Calu3 (cell line): Measurements from ENCODE around the gene IRS2. TPM values are rescaled to one million over a fixed set of nuclear protein-coding genes. Genes with fewer than 3 reads are reported as not detected.
A peak's percentile ranks its signal among the peaks of the same experiment; 100 is the strongest.
"Not testable (repeated sequence)": the region's sequence is repeated elsewhere in the genome, so short reads cannot be mapped to it uniquely, and the experiment has no call there.

Experiments used
- BruUV-seq: library from RNA; stranded (reverse); fragments of 400-500 nt; replicated peaks from 2 replicates; lab custom pipeline; 2021; lab: Mats Ljungman, UMichigan
- CTCF ChIA-PET: fragments of 300-600 bp; sonication (Branson Sonifier 250); formaldehyde crosslinking; loops from one replicate; lab custom pipeline; 2022; ENCODE audit warnings: antibody characterized with exemption; lab: Charles Lee
- DNase-seq: peaks from one replicate; pipeline ENCODE4 v3.0.0; 2022
- H3K27ac Mint-ChIP-seq: one replicate; pipeline ENCODE4 v1.8.0; 2022; ENCODE audit warnings: mixed read lengths; ENCODE audit not compliant: unreplicated experiment
- H3K27me3 Mint-ChIP-seq: one replicate; pipeline ENCODE4 v1.8.0; 2022; ENCODE audit warnings: mixed read lengths; ENCODE audit not compliant: unreplicated experiment
- H3K36me3 Mint-ChIP-seq: one replicate; pipeline ENCODE4 v1.8.0; 2022; ENCODE audit warnings: mild to moderate bottlenecking, moderate library complexity, mixed read lengths; ENCODE audit not compliant: insufficient read depth, unreplicated experiment
- H3K4me1 Mint-ChIP-seq: one replicate; pipeline ENCODE4 v1.8.0; 2022; ENCODE audit warnings: mild to moderate bottlenecking, low read depth, mixed read lengths; ENCODE audit not compliant: unreplicated experiment
- H3K4me3 Mint-ChIP-seq: one replicate; pipeline ENCODE4 v1.8.0; 2022; ENCODE audit warnings: mild to moderate bottlenecking, low read depth, moderate library complexity, mixed read lengths; ENCODE audit not compliant: unreplicated experiment
- H3K9me3 Mint-ChIP-seq: one replicate; pipeline ENCODE4 v1.8.0; 2022; ENCODE audit warnings: low read depth, mixed read lengths; ENCODE audit not compliant: unreplicated experiment
- intact Hi-C: fragments of 100-400 bp; cut with micrococcal nuclease; formaldehyde crosslinking; loops from one replicate; pipeline ENCODE4 v1.10.0; 2022; ENCODE audit not compliant: unreplicated experiment
- total RNA-seq: library from RNA; stranded (reverse); gene quantifications from 2 replicates; pipeline ENCODE4 v1.2.3, GENCODE V29; 2022
- TF ChIP-seq, protein P1 (sequence below): fragments of 200-600 bp; IDR thresholded peaks from one replicate; pipeline ENCODE4 v1.8.0; 2022; ENCODE audit warnings: antibody characterized with exemption; ENCODE audit not compliant: unreplicated experiment

IRS2 gene
- total RNA-seq, 1 experiment from 2014 or later = 5.4 TPM

DNA sequence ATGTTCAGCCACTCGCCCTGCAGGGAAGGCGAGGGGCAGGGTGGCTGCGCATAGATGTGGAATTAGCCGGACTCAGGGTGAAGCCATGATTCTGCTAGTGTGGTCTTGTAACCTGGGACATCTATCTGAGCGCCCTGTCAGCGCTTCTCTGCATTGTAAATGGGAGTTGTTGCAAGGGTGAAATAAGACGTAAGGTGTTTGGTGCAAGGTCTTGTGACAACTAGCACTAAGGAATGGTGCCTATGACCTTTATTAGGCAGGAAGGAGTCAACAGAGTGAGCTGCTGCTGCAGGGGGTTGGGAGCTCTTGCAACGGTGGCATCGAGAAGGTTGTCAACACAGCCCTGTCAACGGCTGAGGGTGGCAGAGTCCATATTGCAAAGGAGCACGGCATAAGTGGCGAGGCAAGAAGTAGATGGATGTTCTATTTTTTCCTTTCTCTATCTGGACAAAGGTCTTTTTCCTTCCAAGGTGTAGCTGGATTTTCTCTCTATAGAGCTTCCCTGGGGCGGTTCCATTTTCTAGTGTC lies 49.3 kb downstream of the IRS2 start:
- Mint-ChIP-seq H3K9me3 (no peaks in the 10 kb centered on the region), H3K4me3 (no peak overlapping the region), H3K4me1 (peaks cover 9% of the 10 kb centered on the region), H3K27ac (peak overlapping the region; percentile 44), H3K27me3 (no peaks in the 10 kb centered on the region), H3K36me3 (no peaks in the 10 kb centered on the region)
- DNase-seq = no peak
- intact Hi-C loops = no loop called here
- BruUV-seq = no TSS peak
- CTCF ChIA-PET = no interaction called here
- TF ChIP-seq, protein P1, sequence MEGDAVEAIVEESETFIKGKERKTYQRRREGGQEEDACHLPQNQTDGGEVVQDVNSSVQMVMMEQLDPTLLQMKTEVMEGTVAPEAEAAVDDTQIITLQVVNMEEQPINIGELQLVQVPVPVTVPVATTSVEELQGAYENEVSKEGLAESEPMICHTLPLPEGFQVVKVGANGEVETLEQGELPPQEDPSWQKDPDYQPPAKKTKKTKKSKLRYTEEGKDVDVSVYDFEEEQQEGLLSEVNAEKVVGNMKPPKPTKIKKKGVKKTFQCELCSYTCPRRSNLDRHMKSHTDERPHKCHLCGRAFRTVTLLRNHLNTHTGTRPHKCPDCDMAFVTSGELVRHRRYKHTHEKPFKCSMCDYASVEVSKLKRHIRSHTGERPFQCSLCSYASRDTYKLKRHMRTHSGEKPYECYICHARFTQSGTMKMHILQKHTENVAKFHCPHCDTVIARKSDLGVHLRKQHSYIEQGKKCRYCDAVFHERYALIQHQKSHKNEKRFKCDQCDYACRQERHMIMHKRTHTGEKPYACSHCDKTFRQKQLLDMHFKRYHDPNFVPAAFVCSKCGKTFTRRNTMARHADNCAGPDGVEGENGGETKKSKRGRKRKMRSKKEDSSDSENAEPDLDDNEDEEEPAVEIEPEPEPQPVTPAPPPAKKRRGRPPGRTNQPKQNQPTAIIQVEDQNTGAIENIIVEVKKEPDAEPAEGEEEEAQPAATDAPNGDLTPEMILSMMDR = no peak

DNA sequence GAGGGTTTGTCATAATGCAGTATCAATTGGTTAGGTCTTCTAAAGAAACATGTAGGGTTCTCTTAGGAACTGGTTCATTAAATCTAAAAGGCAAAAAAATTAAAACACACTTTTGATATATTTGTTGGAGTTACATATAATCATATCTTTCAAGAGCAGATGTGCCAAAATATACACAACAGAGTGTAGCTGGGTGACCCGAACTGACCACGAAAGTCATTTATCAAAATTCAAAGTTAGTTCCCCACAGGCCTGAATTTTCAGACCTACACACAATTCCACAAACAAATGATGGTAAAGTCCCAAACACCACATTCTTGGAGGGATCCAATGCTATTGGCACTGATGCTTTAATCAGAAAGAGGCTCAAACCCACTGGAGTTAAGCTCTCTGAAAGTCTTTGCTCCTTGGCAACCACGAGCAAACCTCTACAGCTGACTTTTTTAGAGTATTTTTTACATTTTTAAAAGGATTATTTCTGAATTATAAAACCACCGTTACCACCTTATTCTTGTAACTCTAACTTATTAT lies 50.9 kb downstream of the IRS2 start:
- Mint-ChIP-seq H3K36me3 (no peaks in the 10 kb centered on the region), H3K4me3 (no peak overlapping the region), H3K9me3 (no peaks in the 10 kb centered on the region), H3K4me1 (peaks cover 9% of the 10 kb centered on the region), H3K27ac (no peak overlapping the region), H3K27me3 (no peaks in the 10 kb centered on the region)
- CTCF ChIA-PET = no interaction called here
- TF ChIP-seq, protein P1 = no peak
- DNase-seq = no peak
- intact Hi-C loops = no loop called here
- BruUV-seq = no TSS peak

DNA sequence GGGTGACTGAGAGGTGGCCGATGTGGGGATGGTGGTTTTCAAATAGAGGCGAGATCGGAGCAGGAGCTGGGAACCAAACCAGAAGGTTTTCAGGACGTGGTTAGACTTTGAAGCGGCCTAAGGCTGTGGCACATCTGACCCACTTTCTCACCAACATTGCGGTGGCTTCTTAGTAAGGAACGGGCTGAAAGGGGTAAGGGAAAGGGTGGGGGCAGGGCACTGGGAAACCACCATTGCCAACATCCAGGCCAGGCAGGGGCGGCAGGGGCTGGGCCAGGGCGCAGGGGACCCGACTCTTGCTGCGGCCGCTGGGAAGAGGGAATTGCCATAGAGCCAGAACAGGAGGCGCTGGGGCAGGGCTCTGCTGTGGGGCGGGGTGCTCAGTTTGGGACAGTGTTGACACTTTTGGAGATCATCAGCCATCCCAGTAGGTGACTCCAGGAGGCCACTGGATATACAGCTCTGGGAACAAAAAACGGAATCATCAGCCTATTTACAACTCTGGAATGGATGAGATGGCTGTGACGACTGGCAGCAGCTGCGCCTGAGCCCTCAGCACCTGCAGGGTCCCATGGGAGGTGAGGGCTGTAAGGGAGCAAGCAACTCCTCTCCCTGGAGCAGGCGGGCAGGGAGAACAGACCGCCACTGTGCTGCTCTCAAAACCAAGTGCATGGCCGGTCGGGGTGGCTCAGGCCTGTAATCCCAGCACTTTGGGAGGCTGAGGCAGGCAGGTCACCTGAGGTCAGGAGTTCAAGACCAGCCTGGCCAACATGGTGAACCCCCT lies 52.2 kb downstream of the IRS2 start:
- H3K9me3 Mint-ChIP-seq = no peaks in the 10 kb centered on the region
- no peaks in the 10 kb centered on the region for H3K27me3 Mint-ChIP-seq
- CTCF ChIA-PET = no interaction called here
- intact Hi-C loops = no loop called here
- no peak for DNase-seq
- no peaks in the 10 kb centered on the region for H3K36me3 Mint-ChIP-seq
- H3K4me3 Mint-ChIP-seq = no peak overlapping the region
- TF ChIP-seq, protein P1 = no peak
- H3K27ac Mint-ChIP-seq = no peak overlapping the region
- no TSS peak for BruUV-seq
- H3K4me1 Mint-ChIP-seq = peaks cover 9% of the 10 kb centered on the region

DNA sequence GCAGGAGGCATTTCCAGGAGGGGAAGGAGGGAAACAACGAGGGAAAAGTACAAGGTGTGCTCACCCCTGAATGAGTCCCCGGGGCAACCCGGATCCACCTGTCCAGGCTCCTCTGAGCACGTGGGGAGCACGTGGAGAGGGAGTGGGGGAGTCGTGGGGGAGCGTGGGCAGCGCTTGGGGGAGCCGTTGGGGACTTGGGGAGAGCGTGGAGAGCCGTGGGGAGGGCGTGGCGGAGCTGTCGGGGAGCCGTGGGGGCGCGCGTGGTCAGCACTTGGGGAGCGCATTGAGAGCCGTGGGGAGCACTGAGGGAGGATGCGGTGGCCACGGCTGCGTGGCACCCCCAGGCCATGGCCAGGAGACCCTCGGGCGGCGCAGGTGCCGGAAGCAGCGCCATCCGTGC lies 52.8 kb downstream of the IRS2 start:
- TF ChIP-seq, protein P1 = no peak
- Mint-ChIP-seq H3K27ac (no peak overlapping the region), H3K4me3 (no peak overlapping the region), H3K27me3 (no peaks in the 10 kb centered on the region), H3K9me3 (no peaks in the 10 kb centered on the region), H3K4me1 (peaks cover 9% of the 10 kb centered on the region), H3K36me3 (no peaks in the 10 kb centered on the region)
- no TSS peak for BruUV-seq
- no peak for DNase-seq
- CTCF ChIA-PET = no interaction called here
- intact Hi-C loops = no loop called here

DNA sequence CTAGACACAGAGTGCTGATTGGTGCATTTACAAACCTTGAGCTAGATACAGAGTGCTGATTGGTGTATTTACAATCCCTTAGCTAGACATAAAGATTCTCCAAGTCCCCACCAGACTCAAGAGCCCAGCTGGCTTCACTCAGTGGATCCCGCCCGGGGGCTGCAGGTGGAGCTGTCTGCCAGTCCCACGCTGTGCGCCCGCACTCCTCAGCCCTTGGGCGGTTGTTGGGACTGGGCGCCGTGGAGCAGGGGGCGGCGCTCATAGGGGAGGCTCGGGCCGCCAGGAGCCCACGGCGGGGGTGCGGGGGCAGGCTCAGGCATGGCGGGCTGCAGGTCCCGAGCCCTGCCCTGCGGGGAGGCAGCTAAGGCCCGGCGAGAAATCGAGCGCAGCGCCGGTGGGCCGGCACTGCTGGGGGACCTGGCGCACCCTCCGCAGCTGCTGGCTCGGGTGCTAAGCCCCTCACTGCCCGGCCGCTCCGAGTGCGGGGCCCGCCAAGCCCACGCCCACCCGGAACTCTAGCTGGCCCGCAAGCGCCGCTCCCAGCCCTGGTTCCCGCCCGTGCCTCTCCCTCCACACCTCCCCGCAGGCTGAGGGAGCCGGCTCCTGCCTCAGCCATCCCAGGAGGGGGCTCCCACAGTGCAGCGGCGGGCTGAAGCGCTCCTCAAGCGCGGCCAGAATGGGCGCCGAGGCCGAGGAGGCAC lies 53.8 kb downstream of the IRS2 start:
- H3K9me3 Mint-ChIP-seq, H3K4me1 Mint-ChIP-seq, intact Hi-C loops, H3K36me3 Mint-ChIP-seq, H3K27ac Mint-ChIP-seq, BruUV-seq, H3K4me3 Mint-ChIP-seq, CTCF ChIA-PET, H3K27me3 Mint-ChIP-seq, DNase-seq: not testable (repeated sequence)
